GM12875 (cell line): Measurements from ENCODE around the gene GPR139.

Experiments used
- H3K4me3 ChIP-seq: one replicate; pipeline ENCODE4 v1.5.1; 2011; ENCODE audit warnings: low read depth, low read length, control low read depth
- TF ChIP-seq, protein P1 (sequence below): IDR thresholded peaks from 2 replicates; pipeline ENCODE4 v1.5.1; 2011; ENCODE audit warnings: low read depth, mild to moderate bottlenecking, control low read depth, inconsistent platforms, low read length, moderate library complexity, borderline replicate concordance; ENCODE audit not compliant: insufficient read depth

Gene GPR139

DNA sequence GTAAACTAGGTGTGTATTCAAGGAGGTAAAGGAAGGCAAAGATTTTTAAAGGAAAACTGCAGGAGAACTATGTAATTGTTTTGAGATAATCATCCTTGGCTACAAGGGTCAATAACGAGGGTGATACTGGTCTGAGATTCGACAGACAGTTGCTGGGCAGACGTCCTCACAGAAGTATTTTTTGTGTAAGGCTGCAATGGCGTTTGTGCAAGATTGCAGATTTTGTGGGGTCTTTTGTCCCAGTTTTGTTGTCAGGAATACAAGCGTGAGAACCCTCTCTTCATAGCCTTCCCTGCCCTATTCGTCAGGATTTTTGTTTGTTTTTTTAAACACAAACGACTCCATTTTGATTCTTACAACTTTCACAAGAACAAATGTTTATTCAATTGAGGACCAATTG, 57.5 kb downstream of the GPR139 start:
- TF ChIP-seq, protein P1, sequence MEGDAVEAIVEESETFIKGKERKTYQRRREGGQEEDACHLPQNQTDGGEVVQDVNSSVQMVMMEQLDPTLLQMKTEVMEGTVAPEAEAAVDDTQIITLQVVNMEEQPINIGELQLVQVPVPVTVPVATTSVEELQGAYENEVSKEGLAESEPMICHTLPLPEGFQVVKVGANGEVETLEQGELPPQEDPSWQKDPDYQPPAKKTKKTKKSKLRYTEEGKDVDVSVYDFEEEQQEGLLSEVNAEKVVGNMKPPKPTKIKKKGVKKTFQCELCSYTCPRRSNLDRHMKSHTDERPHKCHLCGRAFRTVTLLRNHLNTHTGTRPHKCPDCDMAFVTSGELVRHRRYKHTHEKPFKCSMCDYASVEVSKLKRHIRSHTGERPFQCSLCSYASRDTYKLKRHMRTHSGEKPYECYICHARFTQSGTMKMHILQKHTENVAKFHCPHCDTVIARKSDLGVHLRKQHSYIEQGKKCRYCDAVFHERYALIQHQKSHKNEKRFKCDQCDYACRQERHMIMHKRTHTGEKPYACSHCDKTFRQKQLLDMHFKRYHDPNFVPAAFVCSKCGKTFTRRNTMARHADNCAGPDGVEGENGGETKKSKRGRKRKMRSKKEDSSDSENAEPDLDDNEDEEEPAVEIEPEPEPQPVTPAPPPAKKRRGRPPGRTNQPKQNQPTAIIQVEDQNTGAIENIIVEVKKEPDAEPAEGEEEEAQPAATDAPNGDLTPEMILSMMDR, result no peak
- no peak overlapping the region for H3K4me3 ChIP-seq

DNA sequence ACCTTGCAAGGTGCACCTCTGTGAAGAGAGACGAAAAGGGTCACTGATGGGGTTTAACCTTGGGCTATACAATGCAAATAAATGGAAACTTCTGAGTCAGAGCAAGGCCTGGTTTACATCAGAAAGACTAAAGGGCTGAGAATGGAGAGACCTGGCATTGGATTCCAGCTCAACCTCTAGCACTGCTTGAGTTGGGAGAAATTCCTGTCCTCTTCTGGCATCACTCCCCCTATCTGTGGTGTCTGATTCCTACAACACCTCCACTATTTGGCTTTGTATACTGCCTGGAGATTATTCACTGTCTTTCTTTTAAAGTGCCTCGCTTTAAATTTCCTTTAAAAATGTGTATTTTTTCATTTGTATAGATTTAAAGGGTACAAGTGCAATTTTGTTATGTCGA, 68.8 kb downstream of the GPR139 start:
- TF ChIP-seq, protein P1, result no peak

DNA sequence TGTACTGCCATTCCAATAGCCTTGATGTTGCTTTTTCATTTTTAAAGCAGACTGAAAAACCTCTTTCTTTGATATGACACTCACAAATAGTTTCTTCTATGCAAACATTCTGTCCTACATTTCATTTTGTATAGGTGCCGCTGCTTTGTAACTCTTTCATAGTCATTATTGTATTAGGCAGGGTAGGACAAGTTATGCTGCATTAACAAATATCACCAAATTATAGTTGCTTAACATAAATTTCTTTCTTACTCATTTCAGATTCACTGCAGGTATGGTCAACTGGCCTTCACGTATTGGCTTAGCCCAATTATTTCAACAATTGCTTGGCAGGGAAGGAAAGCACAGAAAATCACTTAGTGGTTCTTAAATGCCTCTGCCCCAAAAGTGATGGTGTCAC, 70.8 kb downstream of the GPR139 start:
- no peak overlapping the region for H3K4me3 ChIP-seq
- TF ChIP-seq, protein P1, result no peak

More for the DNA sequence above, 68.8 kb downstream of the GPR139 start:
- H3K4me3 ChIP-seq, result no peak overlapping the region

DNA sequence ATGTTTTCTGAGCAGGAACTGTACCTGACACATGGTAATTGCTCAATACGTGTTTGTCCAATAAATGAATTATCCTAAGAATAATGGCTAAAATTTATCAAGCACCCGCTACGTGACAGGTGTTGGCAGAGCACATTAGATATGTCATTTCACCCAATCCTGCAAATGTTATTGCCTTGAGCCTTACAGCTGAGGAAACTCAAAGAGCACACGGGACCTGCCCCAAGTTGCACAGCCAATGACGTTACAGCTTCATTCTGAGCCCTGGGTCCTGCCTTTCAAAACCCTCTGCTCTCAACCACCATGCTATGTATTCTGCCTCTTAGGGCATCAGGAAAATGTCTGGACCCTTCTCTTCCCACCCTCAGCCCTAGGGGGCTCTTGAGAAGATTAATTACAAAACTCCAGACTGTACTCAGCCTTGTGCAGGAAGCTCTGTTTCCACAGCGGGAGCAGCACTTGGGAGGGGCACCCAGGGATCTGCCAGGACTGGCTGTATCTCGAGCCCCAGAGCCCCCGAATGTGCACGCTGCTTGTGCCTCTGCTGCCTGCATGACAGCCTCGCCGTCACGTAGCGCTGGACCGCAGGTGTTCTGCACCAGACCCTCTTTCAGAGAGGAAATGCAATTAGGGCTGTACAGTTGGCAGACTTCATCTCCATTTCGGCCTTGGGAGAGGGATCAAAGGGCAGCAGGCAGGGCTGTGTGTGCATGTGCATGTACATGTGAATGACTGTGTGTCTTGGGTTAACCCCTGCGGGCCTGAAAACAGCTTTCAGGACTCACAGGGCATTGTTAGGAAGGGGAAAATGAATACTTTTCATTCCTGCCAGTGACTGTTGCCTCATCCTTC, 71.6 kb downstream of the GPR139 start:
- no peak overlapping the region for H3K4me3 ChIP-seq
- TF ChIP-seq, protein P1, result no peak

DNA sequence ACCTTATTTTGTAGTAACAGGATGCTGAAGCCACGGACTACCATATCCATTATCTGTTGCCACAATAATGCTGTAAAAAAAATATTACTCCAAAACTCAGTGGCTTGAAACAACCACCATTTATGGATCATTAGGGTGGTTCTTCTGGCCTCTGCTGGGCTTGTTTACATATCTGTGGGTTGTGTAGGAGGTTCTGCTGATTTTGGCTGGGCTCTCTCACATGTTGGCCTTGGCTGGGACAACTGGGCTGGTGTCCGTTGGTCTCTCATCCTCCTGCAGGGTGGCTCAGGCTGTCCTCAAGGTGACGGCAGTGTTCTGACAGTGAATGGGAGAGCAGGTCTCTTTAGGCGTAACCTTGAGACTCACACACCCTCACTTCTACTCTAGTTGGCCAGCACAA, 76.0 kb downstream of the GPR139 start:
- H3K4me3 ChIP-seq, result no peak overlapping the region
- TF ChIP-seq, protein P1, result no peak

DNA sequence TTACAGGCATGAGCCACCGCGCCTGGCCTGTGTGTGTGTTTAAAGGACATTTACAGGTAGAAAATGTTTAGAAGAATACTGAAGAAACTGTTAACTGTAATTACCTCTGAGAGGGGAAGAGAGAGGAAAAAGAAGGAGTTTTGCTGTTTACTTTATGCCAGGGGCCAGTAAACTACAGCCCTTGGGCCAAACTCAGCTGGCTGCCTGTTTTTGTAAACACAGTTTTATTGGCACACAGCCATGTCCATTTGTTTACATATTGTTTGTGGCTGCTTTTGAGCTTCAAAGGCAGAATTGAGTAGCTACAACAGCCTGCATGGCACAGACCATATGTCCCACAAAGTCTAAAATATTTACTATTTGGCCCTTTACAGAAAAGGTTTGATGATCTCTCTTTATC, 76.4 kb downstream of the GPR139 start:
- H3K4me3 ChIP-seq, result no peak overlapping the region
- TF ChIP-seq, protein P1, result no peak
